Measurements from ENCODE around the gene POLR1H. TPM values are rescaled to one million over a fixed set of nuclear protein-coding genes. Genes with fewer than 3 reads are reported as not detected.

POLR1H gene
- total RNA-seq, 1 donor from 2014 or later = 20.3 TPM

GRCh38 chr6:30062471-30063178, 1.6 kb downstream of the POLR1H start:
- Histone ChIP-seq H3K27me3 (no peaks in the 10 kb centered on the region), H3K4me3 (peak overlapping the region; percentile 78), H3K36me3 (peaks cover 9% of the 10 kb centered on the region), H3K4me1 (peaks cover 26% of the 10 kb centered on the region), H3K9me3 (no peaks in the 10 kb centered on the region), H3K27ac (peak overlapping the region; percentile 90)
- intact Hi-C loops (cut with DNase I) = no loop called here
- TF ChIP-seq CTCF (IDR thresholded peaks at IDR 0.05) = no peak
- ATAC-seq (no peak), DNase-seq (no peak)

GRCh38 chr6:30063315-30063714, 2.2 kb downstream of the POLR1H start:
- no peaks in the 10 kb centered on the region for H3K9me3 ChIP-seq
- H3K27me3 ChIP-seq = no peaks in the 10 kb centered on the region
- H3K36me3 ChIP-seq = peaks cover 4% of the 10 kb centered on the region
- ATAC-seq (no peak), DNase-seq (no peak)
- intact Hi-C loops (cut with DNase I) = no loop called here
- no peak for TF ChIP-seq CTCF (IDR thresholded peaks at IDR 0.05)
- H3K27ac ChIP-seq = no peak overlapping the region
- no peak overlapping the region for H3K4me3 ChIP-seq
- peaks cover 32% of the 10 kb centered on the region for H3K4me1 ChIP-seq

- H3K4me3 ChIP-seq = peak overlapping the region; percentile 73
- H3K27me3 ChIP-seq = no peaks in the 10 kb centered on the region
- peaks cover 24% of the 10 kb centered on the region for H3K4me1 ChIP-seq
- H3K36me3 ChIP-seq = peaks cover 10% of the 10 kb centered on the region
- TF ChIP-seq CTCF (IDR thresholded peaks at IDR 0.05) = no peak
- H3K27ac ChIP-seq = peak overlapping the region; percentile 86
- ATAC-seq (no peak), DNase-seq (no peak)
- H3K9me3 ChIP-seq = no peaks in the 10 kb centered on the region
- intact Hi-C loops (cut with DNase I) = no loop called here
Measured at GRCh38 chr6:30066082-30066481, 5.0 kb downstream of the POLR1H start.

- ATAC-seq = peak; percentile 99
Measured at GRCh38 chr6:30066577-30067459, 5.8 kb downstream of the POLR1H start, which contains the start of gene PPP1R11. TSS of gene PPP1R11 (plus strand) at chr6:30067198. CDS start at chr6:30067411, 213 bp downstream.

More at GRCh38 chr6:30066577-30067459, 5.8 kb downstream of the POLR1H start, which contains the start of gene PPP1R11:
- no peak for TF ChIP-seq CTCF (IDR thresholded peaks at IDR 0.05)
- Histone ChIP-seq H3K4me1 (peaks cover 24% of the 10 kb centered on the region), H3K27me3 (peaks cover 4% of the 10 kb centered on the region), H3K9me3 (no peaks in the 10 kb centered on the region), H3K36me3 (peaks cover 10% of the 10 kb centered on the region), H3K4me3 (peak within 1 kb of the TSS; percentile 73), H3K27ac (peak within 1 kb of the TSS; percentile 88)
- peak; percentile 99 for DNase-seq
- intact Hi-C loops (cut with DNase I) = no loop called here
